Measurements from ENCODE around the gene SEMA5A.

Gene SEMA5A

GRCh38 chr5:9573796-9574195, 27.9 kb upstream of the SEMA5A start:
- no peak overlapping the region for H3K4me3 ChIP-seq (ENCODE audit: low read length)
- TF ChIP-seq, protein P1, sequence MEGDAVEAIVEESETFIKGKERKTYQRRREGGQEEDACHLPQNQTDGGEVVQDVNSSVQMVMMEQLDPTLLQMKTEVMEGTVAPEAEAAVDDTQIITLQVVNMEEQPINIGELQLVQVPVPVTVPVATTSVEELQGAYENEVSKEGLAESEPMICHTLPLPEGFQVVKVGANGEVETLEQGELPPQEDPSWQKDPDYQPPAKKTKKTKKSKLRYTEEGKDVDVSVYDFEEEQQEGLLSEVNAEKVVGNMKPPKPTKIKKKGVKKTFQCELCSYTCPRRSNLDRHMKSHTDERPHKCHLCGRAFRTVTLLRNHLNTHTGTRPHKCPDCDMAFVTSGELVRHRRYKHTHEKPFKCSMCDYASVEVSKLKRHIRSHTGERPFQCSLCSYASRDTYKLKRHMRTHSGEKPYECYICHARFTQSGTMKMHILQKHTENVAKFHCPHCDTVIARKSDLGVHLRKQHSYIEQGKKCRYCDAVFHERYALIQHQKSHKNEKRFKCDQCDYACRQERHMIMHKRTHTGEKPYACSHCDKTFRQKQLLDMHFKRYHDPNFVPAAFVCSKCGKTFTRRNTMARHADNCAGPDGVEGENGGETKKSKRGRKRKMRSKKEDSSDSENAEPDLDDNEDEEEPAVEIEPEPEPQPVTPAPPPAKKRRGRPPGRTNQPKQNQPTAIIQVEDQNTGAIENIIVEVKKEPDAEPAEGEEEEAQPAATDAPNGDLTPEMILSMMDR (conservative IDR thresholded peaks at IDR 0.05; ENCODE audit: low read length): no peak
- no peak for DNase-seq (ENCODE audit: low read depth)

GRCh38 chr5:9572246-9572645, 26.4 kb upstream of the SEMA5A start:
- DNase-seq (ENCODE audit: low read depth): no peak
- TF ChIP-seq, protein P1 (conservative IDR thresholded peaks at IDR 0.05; ENCODE audit: low read length): no peak
- no peak overlapping the region for H3K4me3 ChIP-seq (ENCODE audit: low read length)

DNA sequence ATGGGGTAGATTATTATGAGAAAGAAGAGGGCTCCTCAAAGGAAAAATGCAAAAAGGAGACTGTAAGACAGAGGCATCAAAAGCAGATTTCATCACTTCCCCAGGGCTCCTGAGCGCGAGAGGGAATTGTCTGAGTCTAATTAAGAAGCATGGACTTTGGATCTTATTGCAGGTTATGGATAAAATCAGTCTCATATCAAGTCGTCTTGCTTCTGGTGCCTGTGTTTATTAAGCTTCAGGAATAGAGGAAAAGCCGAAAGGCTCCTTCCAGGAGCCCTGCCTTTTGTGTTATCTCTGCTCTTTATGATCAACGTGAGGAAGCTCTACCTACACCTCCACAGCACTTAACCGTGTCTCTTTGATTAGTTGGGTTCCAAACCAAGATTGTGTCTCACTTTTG, 25.0 kb upstream of the SEMA5A start:
- H3K4me3 ChIP-seq (ENCODE audit: low read length): no peak overlapping the region
- TF ChIP-seq, protein P1 (conservative IDR thresholded peaks at IDR 0.05; ENCODE audit: low read length): no peak
- no peak for DNase-seq (ENCODE audit: low read depth)

GRCh38 chr5:9567039-9567438, 21.2 kb upstream of the SEMA5A start:
- DNase-seq (ENCODE audit: low read depth): no peak
- TF ChIP-seq, protein P1 (conservative IDR thresholded peaks at IDR 0.05; ENCODE audit: low read length): no peak
- no peak overlapping the region for H3K4me3 ChIP-seq (ENCODE audit: low read length)

- H3K4me3 ChIP-seq (ENCODE audit: low read length): no peak overlapping the region
- TF ChIP-seq, protein P1 (conservative IDR thresholded peaks at IDR 0.05; ENCODE audit: low read length): no peak
- no peak for DNase-seq (ENCODE audit: low read depth)
Measured at GRCh38 chr5:9564752-9565151, 18.9 kb upstream of the SEMA5A start.

GRCh38 chr5:9562141-9562540, 16.3 kb upstream of the SEMA5A start:
- peak; percentile 18 for DNase-seq (ENCODE audit: low read depth)
- TF ChIP-seq, protein P1 (conservative IDR thresholded peaks at IDR 0.05; ENCODE audit: low read length): no peak
- H3K4me3 ChIP-seq (ENCODE audit: low read length): no peak overlapping the region

DNA sequence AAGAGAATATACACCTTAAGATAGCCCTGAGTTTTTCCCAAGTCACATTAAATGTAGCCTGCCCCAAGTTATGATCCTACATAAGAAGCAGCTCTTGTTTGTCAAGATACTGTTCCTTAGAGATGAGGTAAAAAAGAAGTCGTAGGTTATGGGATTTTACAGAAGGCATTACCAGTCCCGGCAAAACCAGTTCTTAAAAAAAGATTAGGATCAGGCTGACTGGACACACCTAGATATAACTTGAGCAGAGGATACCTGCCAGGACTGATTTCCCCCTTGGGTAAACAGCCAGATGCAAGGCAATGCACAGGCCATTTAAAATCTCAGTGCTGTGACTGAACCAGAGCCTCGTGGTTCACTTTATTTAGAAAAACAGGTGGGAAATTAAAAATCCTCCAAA, 14.1 kb upstream of the SEMA5A start:
- DNase-seq (ENCODE audit: low read depth): no peak
- no peak overlapping the region for H3K4me3 ChIP-seq (ENCODE audit: low read length)
- TF ChIP-seq, protein P1 (conservative IDR thresholded peaks at IDR 0.05; ENCODE audit: low read length): no peak
